Small intestine (tissue), 7 donors: Measurements from ENCODE around the gene PREX1. TPM values are rescaled to one million over a fixed set of nuclear protein-coding genes. Genes with fewer than 3 reads are reported as not detected.
A peak's percentile ranks its signal among the peaks of the same experiment; 100 is the strongest.
"Not testable (repeated sequence)": the region's sequence is repeated elsewhere in the genome, so short reads cannot be mapped to it uniquely, and the experiment has no call there.

Experiments
- DNase-seq, 2 donors: peaks; one replicate each; pipeline versions ENCODE4 v3.0.0 to v3.0.0-alpha.2; 2013
- FAIRE-seq: peaks from 2 replicates; lab custom pipeline; 2012; peaks lifted over from hg19 to GRCh38; lab: Jason Lieb, UNC
- H3K27ac ChIP-seq, 3 donors: one replicate each; pipeline ENCODE4 v1.5.1; 2013; ENCODE audit warnings: low read length in 2 of 3, mild to moderate bottlenecking in 2 of 3, control low read depth in 1 of 3, inconsistent platforms in 1 of 3, low read depth in 1 of 3, moderate library complexity in 1 of 3
- H3K27me3 ChIP-seq, 3 donors: one replicate each; pipeline ENCODE4 v1.6.1; 2013; ENCODE audit warnings: low read length in 3 of 3, inconsistent platforms in 1 of 3; ENCODE audit not compliant: control insufficient read depth in 3 of 3, insufficient read depth in 3 of 3
- H3K36me3 ChIP-seq, 3 donors: one replicate each; pipeline ENCODE4 v1.6.1; 2013; ENCODE audit warnings: low read length in 3 of 3, inconsistent platforms in 1 of 3, low read depth in 1 of 3, mild to moderate bottlenecking in 1 of 3, moderate library complexity in 1 of 3; ENCODE audit not compliant: control insufficient read depth in 3 of 3, insufficient read depth in 2 of 3
- H3K4me1 ChIP-seq, 3 donors: one replicate each; pipeline ENCODE4 v1.6.1; 2013; ENCODE audit warnings: low read length in 2 of 3, inconsistent platforms in 1 of 3, low read depth in 1 of 3, mild to moderate bottlenecking in 1 of 3, moderate library complexity in 1 of 3; ENCODE audit not compliant: control insufficient read depth in 3 of 3, insufficient read depth in 2 of 3
- H3K4me3 ChIP-seq, 3 donors: one replicate each; pipeline ENCODE4 v1.5.1; 2013; ENCODE audit warnings: low read length in 3 of 3, control low read depth in 1 of 3, inconsistent platforms in 1 of 3, low read depth in 1 of 3, mild to moderate bottlenecking in 1 of 3, moderate library complexity in 1 of 3
- H3K9me3 ChIP-seq, 2 donors: one replicate each; pipeline ENCODE4 v1.6.1; 2013; ENCODE audit warnings: low read depth in 1 of 2, low read length in 1 of 2; ENCODE audit not compliant: control insufficient read depth in 2 of 2, insufficient read depth in 1 of 2
- WGBS, 3 donors: extraction: QIAGEN DNeasy Blood & Tissue Kit; methylation state at CpG; one replicate each; pipeline ENCODE4 v1.1.7; 2013; 5-methylcytosine and 5-hydroxymethylcytosine counted together
- polyA plus RNA-seq, 4 donors: library from polyadenylated mRNA; stranded (reverse) in 3 of 4; unstranded in 1 of 4; fragments of 200-250 nt in 3 of 4; fragments of 120-200 nt in 1 of 4; gene quantifications; one replicate each; pipeline versions ENCODE4 v1.2.1 to v1.2.3, GENCODE V29; 2013
- donor health status: healthy with polysubstance abuse.
- donor health status: control.
- donor health status: control.
- donor health status: Bipolar disorder and iron deficiency.
- donor health status: healthy.

PREX1 gene
- polyA plus RNA-seq, 4 donors, result 1.8 to 9.9 (median 8.0) TPM

GRCh38 chr20:48831718-48832404, 4.1 kb upstream of the PREX1 start:
- WGBS, 3 donors, result 21 to 38% (median 25%) methylated on average over 7 of the region's 7 CpGs
- peaks cover 0 to 31% (median 4%) of the 10 kb centered on the region in 3 donors for H3K27me3 ChIP-seq
- no peaks in the 10 kb centered on the region for H3K9me3 ChIP-seq
- FAIRE-seq, result no peak
- H3K27ac ChIP-seq, result peak overlapping the region in 1 of 3 donors; percentile 17
- H3K36me3 ChIP-seq, result no peaks in the 10 kb centered on the region
- H3K4me1 ChIP-seq, result no peaks in the 10 kb centered on the region
- DNase-seq, result no peak
- H3K4me3 ChIP-seq, result no peak overlapping the region

DNA sequence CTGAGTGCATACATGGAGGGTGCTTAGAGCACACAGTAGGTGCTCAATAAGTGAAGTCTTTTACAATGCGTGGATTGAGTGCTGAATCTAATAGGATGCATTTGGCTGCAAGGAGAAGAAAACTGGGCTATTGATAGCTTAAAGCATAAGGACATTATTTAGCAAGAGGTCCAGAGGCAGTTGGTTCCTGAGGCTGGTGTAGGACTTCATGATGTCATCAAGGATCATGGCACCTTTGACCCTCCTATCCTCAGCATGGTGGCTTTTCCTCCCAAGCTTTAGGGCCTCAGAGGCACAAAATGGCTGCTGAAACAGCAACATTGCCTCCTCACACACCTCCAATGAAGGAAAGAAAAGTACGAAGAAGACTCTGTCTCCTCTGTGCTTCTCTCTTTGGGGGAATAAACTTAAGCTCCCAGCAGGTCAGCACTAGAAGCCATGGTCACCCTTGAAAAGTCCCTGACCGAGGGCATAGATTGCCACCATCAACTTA, 3.1 kb upstream of the PREX1 start:
- no peak overlapping the region for H3K4me3 ChIP-seq
- H3K36me3 ChIP-seq, result no peaks in the 10 kb centered on the region
- 94 to 97% (median 96%) methylated on average over 3 of the region's 3 CpGs for WGBS, 3 donors
- FAIRE-seq (no peak), DNase-seq (no peak)
- no peaks in the 10 kb centered on the region for H3K9me3 ChIP-seq
- no peaks in the 10 kb centered on the region for H3K4me1 ChIP-seq
- no peak overlapping the region for H3K27ac ChIP-seq
- H3K27me3 ChIP-seq, result peaks cover 0 to 35% (median 5%) of the 10 kb centered on the region in 3 donors

DNA sequence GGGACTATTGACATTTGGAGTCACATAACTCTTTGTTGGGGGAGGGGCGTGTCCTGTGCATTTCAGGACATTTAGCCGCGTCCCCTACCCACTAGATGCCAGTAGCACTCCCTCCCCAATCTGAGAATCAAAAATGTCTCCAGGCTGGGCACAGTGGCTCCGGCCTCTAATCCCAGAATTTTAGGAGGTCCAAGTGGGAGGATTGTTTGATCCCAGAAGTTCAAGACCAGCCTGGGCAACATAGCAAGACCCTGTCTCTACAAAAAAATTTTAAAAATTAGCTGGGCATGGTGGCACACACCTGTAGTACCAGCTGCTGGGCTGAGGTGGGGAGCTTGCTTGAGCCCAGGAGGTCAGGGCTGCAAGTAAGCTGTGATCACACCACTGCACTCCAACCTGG, 2.1 kb upstream of the PREX1 start:
- peaks cover 0 to 35% (median 5%) of the 10 kb centered on the region in 3 donors for H3K27me3 ChIP-seq

DNA sequence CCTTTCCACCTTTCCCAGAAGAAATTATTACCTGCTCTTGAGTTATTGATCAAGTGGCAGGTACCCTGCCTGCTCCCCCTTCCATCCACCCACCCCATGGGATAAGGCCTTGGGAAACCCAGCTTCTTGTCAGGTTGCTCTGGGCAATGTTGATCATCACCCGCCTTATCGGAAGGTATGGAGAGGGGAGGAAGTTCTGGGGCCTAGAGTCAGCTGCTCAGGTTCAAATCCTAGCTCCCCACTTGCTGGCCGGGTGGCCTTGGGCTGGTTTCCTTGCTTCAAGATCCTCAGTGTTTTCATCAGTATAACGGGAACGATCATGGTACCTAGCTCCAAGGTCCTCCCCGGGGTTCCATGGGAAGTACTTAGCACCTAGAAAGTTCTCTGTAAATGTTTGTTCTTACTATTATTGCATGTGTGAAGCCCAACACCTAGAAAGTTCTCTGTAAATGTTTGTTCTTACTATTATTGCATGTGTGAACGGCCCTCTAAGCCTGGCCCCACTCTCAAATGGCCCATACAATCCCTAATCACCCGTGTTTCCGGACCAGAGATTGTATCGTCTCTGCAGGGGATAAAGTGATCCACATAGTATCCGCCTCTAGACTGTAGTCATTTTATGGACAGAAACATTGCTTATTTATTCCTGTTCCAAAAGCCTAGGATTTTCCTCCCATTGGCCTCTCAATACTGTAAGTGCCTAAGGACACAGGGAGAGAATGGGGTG, 1.1 kb upstream of the PREX1 start:
- Histone ChIP-seq H3K27me3 (peaks cover 0 to 35% (median 5%) of the 10 kb centered on the region in 3 donors), H3K27ac (no peak overlapping the region), H3K4me3 (peak overlapping the region in 1 of 3 donors; percentile 22), H3K4me1 (no peaks in the 10 kb centered on the region), H3K36me3 (no peaks in the 10 kb centered on the region), H3K9me3 (no peaks in the 10 kb centered on the region)
- no peak for DNase-seq
- FAIRE-seq, result no peak
- WGBS, 3 donors, result 59 to 81% (median 64%) methylated on average over 11 of the region's 11 CpGs

More for the DNA sequence above, 2.1 kb upstream of the PREX1 start:
- Histone ChIP-seq H3K36me3 (no peaks in the 10 kb centered on the region), H3K4me3 (no peak overlapping the region), H3K9me3 (no peaks in the 10 kb centered on the region), H3K4me1 (no peaks in the 10 kb centered on the region), H3K27ac (no peak overlapping the region)
- DNase-seq, result no peak
- FAIRE-seq, result no peak
- WGBS, 3 donors, result 86 to 94% (median 92%) methylated on average over 4 of the region's 4 CpGs

DNA sequence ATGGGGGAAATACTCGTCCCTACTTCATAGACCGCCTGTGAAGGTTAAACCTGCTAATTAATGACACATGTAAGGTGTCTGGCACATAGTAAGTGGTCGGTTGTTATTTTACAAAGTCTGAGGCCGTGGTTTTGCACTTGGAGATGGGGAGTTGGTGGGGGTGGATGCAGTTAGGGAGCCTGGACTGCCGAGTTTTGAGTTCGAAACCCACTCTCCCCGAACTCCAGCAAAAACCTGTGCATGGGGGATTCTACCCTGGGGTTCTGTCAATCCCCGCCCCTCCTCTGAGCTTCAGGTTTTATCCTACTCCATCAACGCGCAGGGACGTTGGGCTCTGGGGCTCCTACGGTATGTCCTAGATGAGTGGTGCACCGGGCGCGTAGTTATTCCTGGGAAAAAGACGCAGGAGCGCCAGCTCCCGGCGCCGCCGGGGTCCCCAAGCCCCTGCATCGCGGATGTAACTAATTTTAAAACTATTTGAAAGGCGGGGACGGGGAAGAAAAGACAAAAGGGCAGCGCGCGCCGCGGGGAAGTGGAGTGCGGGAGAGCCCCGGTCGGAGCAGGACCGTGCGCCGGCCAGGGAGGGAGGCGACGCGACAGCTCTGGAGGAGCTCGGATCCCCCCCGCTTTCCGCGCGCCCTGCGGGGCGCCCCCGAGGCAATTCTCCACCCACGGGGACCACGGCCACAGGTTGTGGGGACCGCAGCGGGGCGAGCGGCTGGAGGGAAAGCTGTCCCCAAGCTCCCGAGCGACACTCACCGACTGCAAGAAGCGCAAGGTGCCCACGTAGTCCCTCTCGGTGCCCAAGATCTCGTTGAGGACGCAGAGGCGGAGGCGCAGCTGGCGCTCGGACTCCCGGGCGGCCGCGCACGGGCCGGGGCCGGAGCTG, 672 bp downstream of the PREX1 start:
- Histone ChIP-seq H3K4me3 (peak overlapping the region; percentile 55 to 61 (median 57)), H3K36me3 (no peaks in the 10 kb centered on the region), H3K27me3 (peaks cover 0 to 31% (median 5%) of the 10 kb centered on the region in 3 donors), H3K9me3 (no peaks in the 10 kb centered on the region), H3K27ac (peak overlapping the region in 1 of 3 donors; percentile 72), H3K4me1 (no peaks in the 10 kb centered on the region)
- DNase-seq (peak in 1 of 2 donors; percentile 47), FAIRE-seq (no peak)
- WGBS, 3 donors, result 2 to 4% (median 3%) methylated on average over 61 to 72 of the region's 72 CpGs

DNA sequence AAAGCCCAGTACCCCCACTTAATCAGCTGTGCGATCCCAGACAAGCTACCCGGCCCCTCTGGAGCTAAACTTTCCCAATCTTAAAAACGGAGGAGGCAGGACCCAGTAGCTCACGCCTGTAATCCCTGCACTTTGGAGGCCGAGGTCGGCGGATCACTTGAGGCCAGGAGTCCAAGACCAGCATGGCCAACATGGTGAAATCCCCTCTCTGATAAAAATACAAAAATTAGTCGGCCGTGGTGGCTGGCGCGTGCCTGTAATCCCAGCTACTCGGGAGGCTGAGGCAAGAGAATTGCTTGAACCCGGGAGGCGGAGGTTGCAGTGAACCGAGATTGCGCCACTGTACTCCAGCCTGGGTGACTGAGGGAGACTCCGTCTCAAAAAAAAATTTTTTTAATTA, 1.3 kb downstream of the PREX1 start:
- peaks cover 0 to 33% (median 5%) of the 10 kb centered on the region in 3 donors for H3K27me3 ChIP-seq
- not testable (repeated sequence) for H3K36me3 ChIP-seq, H3K4me1 ChIP-seq, DNase-seq, FAIRE-seq, H3K9me3 ChIP-seq
- 20 to 23% (median 21%) methylated on average over 17 of the region's 17 CpGs for WGBS, 3 donors
- H3K4me3 ChIP-seq, result peak overlapping the region; percentile 55 to 61 (median 57)
- H3K27ac ChIP-seq, result peak overlapping the region in 1 of 3 donors; percentile 60

DNA sequence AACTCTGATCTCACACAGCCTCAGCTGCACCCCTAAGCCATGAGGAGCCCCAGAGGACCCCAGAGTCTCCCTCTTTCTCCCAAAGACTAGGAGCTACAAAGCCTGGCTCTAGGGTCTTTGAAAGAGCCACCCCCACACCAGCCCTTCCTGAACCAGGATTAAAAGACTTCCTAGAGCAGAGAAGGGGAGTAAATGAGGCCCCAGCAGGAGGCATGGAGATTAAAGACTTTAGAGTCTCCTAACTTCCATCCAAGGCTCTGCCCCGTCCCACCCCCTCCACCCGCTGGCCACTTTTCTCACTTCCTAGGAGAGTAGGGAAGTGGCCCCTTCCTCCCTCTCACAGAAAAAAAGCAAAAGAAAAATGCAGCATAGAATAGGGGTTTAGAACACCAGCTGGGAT, 1.7 kb downstream of the PREX1 start:
- no peaks in the 10 kb centered on the region for H3K36me3 ChIP-seq
- WGBS, 3 donors, result 21 to 47% (median 35%) methylated on average over 2 of the region's 2 CpGs
- FAIRE-seq (no peak), DNase-seq (no peak)
- no peaks in the 10 kb centered on the region for H3K9me3 ChIP-seq
- no peaks in the 10 kb centered on the region for H3K4me1 ChIP-seq
- H3K27me3 ChIP-seq, result peaks cover 0 to 33% (median 5%) of the 10 kb centered on the region in 3 donors
- H3K27ac ChIP-seq, result peak overlapping the region in 1 of 3 donors; percentile 60
- H3K4me3 ChIP-seq, result peak overlapping the region; percentile 18 to 61 (median 57)

DNA sequence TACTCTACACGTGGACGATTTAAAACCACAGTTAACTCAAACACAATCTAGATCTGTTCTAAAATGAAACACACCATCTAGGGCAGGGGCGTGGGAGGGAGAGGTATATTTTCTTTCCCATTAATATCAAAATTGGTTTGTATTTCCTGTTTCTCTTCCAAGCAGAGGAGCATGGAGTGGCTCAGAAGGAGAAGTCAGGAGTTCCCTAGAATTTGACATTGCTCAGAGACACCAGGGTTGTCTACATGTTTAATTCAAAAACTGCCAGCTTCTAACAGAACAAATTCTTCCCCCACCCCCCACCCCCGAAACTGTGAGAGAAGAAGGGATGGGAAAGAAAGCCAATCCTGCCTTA, 2.3 kb downstream of the PREX1 start:
- no peak for FAIRE-seq
- WGBS, 3 donors, result 29 to 37% (median 36%) methylated on average over 4 of the region's 4 CpGs
- Histone ChIP-seq H3K36me3 (no peaks in the 10 kb centered on the region), H3K27me3 (peaks cover 0 to 36% (median 5%) of the 10 kb centered on the region in 3 donors), H3K27ac (no peak overlapping the region), H3K4me3 (peak overlapping the region in 2 of 3 donors; percentile 57 to 61), H3K9me3 (no peaks in the 10 kb centered on the region), H3K4me1 (no peaks in the 10 kb centered on the region)
- DNase-seq, result no peak
